Breast epithelium (tissue), 4 donors: ENCODE results near the gene AQR. TPM values are rescaled to one million over a fixed set of nuclear protein-coding genes. Genes with fewer than 3 reads are reported as not detected.

Experiments used
- DNase-seq, 2 donors: peaks; one replicate each; pipeline ENCODE4 v3.0.0-alpha.2; 2019; ENCODE audit warnings: low spot score in 2 of 2
- H3K27ac ChIP-seq, 2 donors: fragments of 200-600 bp; sonication (generic) in 1 of 2; one replicate each; pipeline ENCODE4 v1.5.1; 2016 to 2019; ENCODE audit warnings: mild to moderate bottlenecking in 1 of 2
- H3K27me3 ChIP-seq, 2 donors: fragments of 200-600 bp; sonication (generic) in 1 of 2; one replicate each; pipeline versions ENCODE4 v1.5.1 to v1.6.0; 2017 to 2019; ENCODE audit warnings: control low read depth in 1 of 2, mild to moderate bottlenecking in 1 of 2
- H3K36me3 ChIP-seq: fragments of 200-600 bp; one replicate; pipeline ENCODE4 v1.5.1; 2019
- H3K4me1 ChIP-seq, 2 donors: fragments of 200-600 bp; sonication (generic); one replicate each; pipeline ENCODE4 v1.5.1; 2016 to 2019; ENCODE audit warnings: control low read depth in 1 of 2
- H3K4me3 ChIP-seq, 3 donors: fragments of 200-600 bp; sonication (generic); 1 replicate in 2 of 3; 2 replicates in 1 of 3; pipeline ENCODE4 v1.5.1; 2016 to 2019; ENCODE audit warnings: mild to moderate bottlenecking in 3 of 3, moderate library complexity in 2 of 3
- H3K9me3 ChIP-seq, 2 donors: fragments of 200-600 bp; sonication (generic) in 1 of 2; one replicate each; pipeline ENCODE4 v1.5.1; 2016 to 2019; ENCODE audit warnings: control low read depth in 1 of 2
- CTCF ChIP-seq, 3 donors: fragments of 450-650 bp; IDR thresholded peaks; one replicate each; pipeline ENCODE4 v1.5.1; 2016 to 2017; ENCODE audit warnings: antibody characterized with exemption in 3 of 3, mild to moderate bottlenecking in 3 of 3, moderate library complexity in 3 of 3
- POLR2A ChIP-seq: fragments of 450-650 bp; IDR thresholded peaks from one replicate; pipeline ENCODE4 v1.6.1; 2016; ENCODE audit warnings: antibody characterized with exemption, mild to moderate bottlenecking, moderate library complexity
- POLR2AphosphoS5 ChIP-seq, 3 donors: sonication (generic); formaldehyde crosslinking; IDR thresholded peaks; one replicate each; pipeline ENCODE4 v1.6.1; 2017; ENCODE audit warnings: antibody characterized with exemption in 3 of 3
- intact Hi-C: fragments of 100-400 bp; cut with DNase I; formaldehyde crosslinking; loops from one replicate; pipeline ENCODE4 v1.15.1; 2023; ENCODE audit warnings: low total_unique reads
- total RNA-seq, 3 donors: library from RNA; depleted of rRNA; stranded (reverse); fragments of >200 nt; gene quantifications; one replicate each; pipeline ENCODE4 v1.1.0, GENCODE V29; 2016

The AQR gene
- total RNA-seq, 3 donors from 2014 or later = 23.0 to 51.4 (median 34.4) TPM

- no peak for DNase-seq
- Histone ChIP-seq H3K36me3 (no peaks in the 10 kb centered on the region), H3K4me3 (no peak overlapping the region), H3K27me3 (no peaks in the 10 kb centered on the region), H3K9me3 (no peaks in the 10 kb centered on the region), H3K27ac (no peak overlapping the region), H3K4me1 (no peaks in the 10 kb centered on the region)
- intact Hi-C loops = no loop called here
- TF ChIP-seq POLR2A = no peak
- TF ChIP-seq POLR2AphosphoS5 (IDR thresholded peaks at IDR 0.05) = no peak
- no peak for TF ChIP-seq CTCF (IDR thresholded peaks at IDR 0.05)
Observed at GRCh38 chr15:34838282-34838681, 131.3 kb downstream of the AQR start.

- no peaks in the 10 kb centered on the region for H3K27me3 ChIP-seq
- TF ChIP-seq POLR2AphosphoS5 (IDR thresholded peaks at IDR 0.05) = no peak
- TF ChIP-seq POLR2A = no peak
- H3K9me3 ChIP-seq = no peaks in the 10 kb centered on the region
- no peak overlapping the region for H3K4me3 ChIP-seq
- intact Hi-C loops = no loop called here
- H3K4me1 ChIP-seq = no peaks in the 10 kb centered on the region
- no peaks in the 10 kb centered on the region for H3K36me3 ChIP-seq
- no peak for DNase-seq
- no peak overlapping the region for H3K27ac ChIP-seq
Observed at GRCh38 chr15:34837246-34838016, 132.1 kb downstream of the AQR start.

- no peak for DNase-seq
- no peaks in the 10 kb centered on the region for H3K36me3 ChIP-seq
- no peaks in the 10 kb centered on the region for H3K27me3 ChIP-seq
- no peaks in the 10 kb centered on the region for H3K4me1 ChIP-seq
- H3K9me3 ChIP-seq = no peaks in the 10 kb centered on the region
- no peak overlapping the region for H3K27ac ChIP-seq
- intact Hi-C loops = loop anchor here (10.0 kb wide), 1 partner anchor 1774 kb away; no protein-coding TSS in a partner anchor
- TF ChIP-seq CTCF (IDR thresholded peaks at IDR 0.05) (no peak), POLR2AphosphoS5 (IDR thresholded peaks at IDR 0.05) (no peak), POLR2A (no peak)
- H3K4me3 ChIP-seq = no peak overlapping the region
Observed at GRCh38 chr15:34828145-34828911, 141.2 kb downstream of the AQR start.

- no peaks in the 10 kb centered on the region for H3K9me3 ChIP-seq
- no peak for TF ChIP-seq POLR2AphosphoS5 (IDR thresholded peaks at IDR 0.05)
- TF ChIP-seq POLR2A = no peak
Observed at GRCh38 chr15:34821831-34822230, 147.7 kb downstream of the AQR start.

GRCh38 chr15:34820110-34820509, 149.4 kb downstream of the AQR start:
- H3K4me3 ChIP-seq = no peak overlapping the region
- TF ChIP-seq POLR2A = no peak
- TF ChIP-seq CTCF (IDR thresholded peaks at IDR 0.05) = no peak
- TF ChIP-seq POLR2AphosphoS5 (IDR thresholded peaks at IDR 0.05) = no peak
- no peaks in the 10 kb centered on the region for H3K27me3 ChIP-seq
- no peaks in the 10 kb centered on the region for H3K9me3 ChIP-seq
- DNase-seq = no peak
- intact Hi-C loops = loop anchor here (10.0 kb wide), 1 partner anchor 1765 kb away; no protein-coding TSS in a partner anchor
- no peak overlapping the region for H3K27ac ChIP-seq
- H3K4me1 ChIP-seq = no peaks in the 10 kb centered on the region
- no peaks in the 10 kb centered on the region for H3K36me3 ChIP-seq

More at GRCh38 chr15:34821831-34822230, 147.7 kb downstream of the AQR start:
- no peak overlapping the region for H3K4me3 ChIP-seq
- DNase-seq = no peak
- H3K27me3 ChIP-seq = no peaks in the 10 kb centered on the region
- intact Hi-C loops = loop anchor here (10.0 kb wide), 1 partner anchor 1767 kb away; no protein-coding TSS in a partner anchor
- H3K27ac ChIP-seq = no peak overlapping the region
- H3K36me3 ChIP-seq = no peaks in the 10 kb centered on the region
- H3K4me1 ChIP-seq = no peaks in the 10 kb centered on the region

- Histone ChIP-seq H3K27ac (no peak overlapping the region), H3K36me3 (no peaks in the 10 kb centered on the region), H3K27me3 (no peaks in the 10 kb centered on the region), H3K4me1 (no peaks in the 10 kb centered on the region), H3K9me3 (no peaks in the 10 kb centered on the region), H3K4me3 (no peak overlapping the region)
- no peak for DNase-seq
- TF ChIP-seq CTCF (IDR thresholded peaks at IDR 0.05) (no peak), POLR2A (no peak), POLR2AphosphoS5 (IDR thresholded peaks at IDR 0.05) (no peak)
- intact Hi-C loops = no loop called here
Observed at GRCh38 chr15:34818526-34818925, 151.0 kb downstream of the AQR start.
